Thyroid gland (tissue), 4 donors: ENCODE results near the gene CXCL17. TPM values are rescaled to one million over a fixed set of nuclear protein-coding genes. Genes with fewer than 3 reads are reported as not detected.
"Not testable (repeated sequence)": the region's sequence is repeated elsewhere in the genome, so short reads cannot be mapped to it uniquely, and the experiment has no call there.

ENCODE experiments used
- DNase-seq, 2 donors: peaks; one replicate each; pipeline ENCODE4 v3.0.0-alpha.2; 2019
- H3K27ac ChIP-seq, 3 donors: fragments of 200-600 bp; sonication (generic); 1 replicate in 2 of 3; 2 replicates in 1 of 3; pipeline ENCODE4 v1.5.1; 2016 to 2019; ENCODE audit warnings: mild to moderate bottlenecking in 1 of 3, moderate library complexity in 1 of 3
- H3K27me3 ChIP-seq: fragments of 200-600 bp; sonication (generic); one replicate; pipeline ENCODE4 v1.5.1; 2019
- H3K36me3 ChIP-seq, 2 donors: fragments of 200-600 bp; sonication (generic); one replicate each; pipeline ENCODE4 v1.5.1; 2016 to 2019
- H3K4me1 ChIP-seq, 2 donors: fragments of 200-600 bp; sonication (generic); one replicate each; pipeline ENCODE4 v1.5.1; 2017 to 2019
- H3K4me3 ChIP-seq, 3 donors: fragments of 200-600 bp; sonication (generic); replicated peaks in 1 of 3; 1 replicate in 2 of 3; 2 replicates in 1 of 3; pipeline ENCODE4 v1.5.1; 2016; ENCODE audit warnings: mild to moderate bottlenecking in 1 of 3
- H3K9me3 ChIP-seq: fragments of 200-600 bp; sonication (generic); one replicate; pipeline ENCODE4 v1.5.1; 2017
- POLR2A ChIP-seq, 2 donors: fragments of 450-650 bp; IDR thresholded peaks; one replicate each; pipeline ENCODE4 v1.6.1; 2017; ENCODE audit warnings: antibody characterized with exemption in 2 of 2, mild to moderate bottlenecking in 2 of 2, moderate library complexity in 1 of 2
- WGBS, 2 donors: methylation state at CpG; one replicate each; pipeline ENCODE4 v1.1.5; 2017; 5-methylcytosine and 5-hydroxymethylcytosine counted together
- intact Hi-C: fragments of 100-400 bp; cut with DNase I; formaldehyde crosslinking; loops from one replicate; pipeline ENCODE4 v1.15.1; 2023
- total RNA-seq, 4 donors: library from RNA; depleted of rRNA; stranded (reverse); fragments of >200 nt; gene quantifications; one replicate each; pipeline ENCODE4 v1.2.3, GENCODE V29; 2016
- TF ChIP-seq, protein P1 (sequence below), 6 experiments: fragments of 200-600 bp in 3 of 6; fragments of 450-650 bp in 3 of 6; sonication (generic) in 3 of 6; IDR thresholded peaks; one replicate each; pipeline ENCODE4 v1.5.1; 2016 to 2019; ENCODE audit warnings: antibody characterized with exemption in 6 of 6, mild to moderate bottlenecking in 2 of 6, inconsistent platforms in 1 of 6, moderate library complexity in 1 of 6

The CXCL17 gene
- total RNA-seq, 4 donors from 2014 or later, result not detected

DNA sequence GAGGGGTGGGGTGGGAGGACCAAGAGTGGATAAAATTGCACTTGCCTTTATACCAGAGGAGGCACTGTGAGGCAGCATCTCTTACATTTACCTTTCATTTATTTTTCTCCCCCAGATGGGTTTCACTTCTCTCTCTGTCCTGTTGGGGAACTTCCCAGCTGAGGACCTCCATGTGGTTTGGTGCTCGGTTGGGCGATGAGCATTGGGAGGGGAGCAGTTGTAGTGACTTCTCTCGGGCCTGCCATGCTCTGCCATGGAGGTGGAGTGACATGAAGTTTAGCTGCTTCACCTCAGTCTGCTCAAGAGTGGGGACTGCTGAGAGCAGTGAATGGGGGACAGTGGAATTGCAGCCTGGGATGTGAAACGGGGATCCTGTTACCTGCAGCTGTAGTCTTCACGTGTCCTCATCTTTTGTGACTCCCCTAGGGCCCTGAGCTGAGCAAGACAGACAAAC, 23.1 kb upstream of the CXCL17 start:
- intact Hi-C loops, result no loop called here
- Histone ChIP-seq H3K36me3 (no peaks in the 10 kb centered on the region), H3K4me3 (no peak overlapping the region), H3K27me3 (no peaks in the 10 kb centered on the region), H3K9me3 (no peaks in the 10 kb centered on the region), H3K27ac (peak overlapping the region in 1 of 3 donors; percentile 17), H3K4me1 (peaks cover 0 to 5% of the 10 kb centered on the region in 2 donors)
- 80 to 81% methylated on average over 5 of the region's 5 CpGs for WGBS, 2 donors
- TF ChIP-seq POLR2A (IDR thresholded peaks at IDR 0.05), result no peak
- TF ChIP-seq, protein P1, sequence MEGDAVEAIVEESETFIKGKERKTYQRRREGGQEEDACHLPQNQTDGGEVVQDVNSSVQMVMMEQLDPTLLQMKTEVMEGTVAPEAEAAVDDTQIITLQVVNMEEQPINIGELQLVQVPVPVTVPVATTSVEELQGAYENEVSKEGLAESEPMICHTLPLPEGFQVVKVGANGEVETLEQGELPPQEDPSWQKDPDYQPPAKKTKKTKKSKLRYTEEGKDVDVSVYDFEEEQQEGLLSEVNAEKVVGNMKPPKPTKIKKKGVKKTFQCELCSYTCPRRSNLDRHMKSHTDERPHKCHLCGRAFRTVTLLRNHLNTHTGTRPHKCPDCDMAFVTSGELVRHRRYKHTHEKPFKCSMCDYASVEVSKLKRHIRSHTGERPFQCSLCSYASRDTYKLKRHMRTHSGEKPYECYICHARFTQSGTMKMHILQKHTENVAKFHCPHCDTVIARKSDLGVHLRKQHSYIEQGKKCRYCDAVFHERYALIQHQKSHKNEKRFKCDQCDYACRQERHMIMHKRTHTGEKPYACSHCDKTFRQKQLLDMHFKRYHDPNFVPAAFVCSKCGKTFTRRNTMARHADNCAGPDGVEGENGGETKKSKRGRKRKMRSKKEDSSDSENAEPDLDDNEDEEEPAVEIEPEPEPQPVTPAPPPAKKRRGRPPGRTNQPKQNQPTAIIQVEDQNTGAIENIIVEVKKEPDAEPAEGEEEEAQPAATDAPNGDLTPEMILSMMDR (IDR thresholded peaks at IDR 0.05), result no peak
- DNase-seq, result no peak

DNA sequence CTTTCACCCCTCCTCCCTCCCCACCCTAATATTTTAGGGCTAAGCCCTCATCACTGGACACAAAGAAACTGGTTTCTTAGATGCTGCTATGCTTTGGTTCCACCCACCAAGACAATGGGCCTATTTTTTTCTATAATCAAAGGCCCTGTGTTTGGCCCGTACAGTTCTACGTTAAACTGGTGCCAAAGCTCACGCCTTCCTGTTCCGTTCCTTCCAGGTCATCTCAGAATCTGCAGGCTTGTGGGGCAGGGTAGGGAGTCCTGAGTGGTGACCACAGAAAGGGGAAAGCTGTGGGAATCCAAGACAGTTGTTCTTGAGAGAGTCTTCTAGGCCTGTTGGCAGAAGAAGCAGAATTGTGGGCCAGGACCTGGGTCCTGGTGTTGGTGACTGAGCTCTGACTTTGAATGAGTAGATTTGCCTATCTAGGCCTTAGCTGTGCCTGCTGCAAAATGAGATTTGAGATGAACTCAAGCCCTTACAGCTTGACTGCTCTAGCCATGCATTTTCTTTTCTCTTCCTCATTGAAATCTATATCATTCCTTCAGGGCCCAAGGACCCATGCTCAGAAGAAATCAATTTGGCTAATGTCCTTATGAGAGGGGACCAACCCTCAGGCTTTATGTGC, 19.1 kb upstream of the CXCL17 start:
- Histone ChIP-seq H3K27ac (no peak overlapping the region), H3K4me3 (no peak overlapping the region), H3K4me1 (peaks cover 0 to 5% of the 10 kb centered on the region in 2 donors), H3K36me3 (no peaks in the 10 kb centered on the region), H3K27me3 (no peaks in the 10 kb centered on the region), H3K9me3 (no peaks in the 10 kb centered on the region)
- no peak for DNase-seq
- WGBS, 2 donors, result 91 to 92% methylated on average over 4 of the region's 4 CpGs
- intact Hi-C loops, result no loop called here
- TF ChIP-seq POLR2A (IDR thresholded peaks at IDR 0.05), result no peak
- TF ChIP-seq, protein P1 (IDR thresholded peaks at IDR 0.05), result no peak

DNA sequence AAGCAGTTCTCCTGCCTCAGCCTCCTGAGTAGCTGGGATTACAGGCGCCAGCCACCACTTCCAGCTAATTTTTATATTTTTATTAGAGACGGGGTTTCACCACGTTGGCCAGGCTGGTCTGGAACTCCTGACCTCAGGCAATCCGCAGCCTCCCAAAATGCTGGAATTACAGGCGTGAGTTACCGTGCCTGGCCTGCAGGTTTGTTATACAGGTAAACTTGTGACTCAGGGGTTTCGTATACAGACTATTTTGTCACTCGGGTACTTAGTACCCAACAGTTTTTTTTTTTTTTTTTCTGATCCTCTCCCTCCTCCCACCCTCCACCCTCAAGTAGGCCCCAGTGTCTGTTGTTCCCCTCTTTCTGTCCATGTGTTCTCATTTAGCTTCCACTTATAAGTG, 18.5 kb upstream of the CXCL17 start:
- H3K36me3 ChIP-seq, DNase-seq, H3K4me3 ChIP-seq, intact Hi-C loops, H3K9me3 ChIP-seq, H3K27ac ChIP-seq, H3K27me3 ChIP-seq, H3K4me1 ChIP-seq: not testable (repeated sequence)
- 85 to 92% methylated on average over 8 of the region's 8 CpGs for WGBS, 2 donors

DNA sequence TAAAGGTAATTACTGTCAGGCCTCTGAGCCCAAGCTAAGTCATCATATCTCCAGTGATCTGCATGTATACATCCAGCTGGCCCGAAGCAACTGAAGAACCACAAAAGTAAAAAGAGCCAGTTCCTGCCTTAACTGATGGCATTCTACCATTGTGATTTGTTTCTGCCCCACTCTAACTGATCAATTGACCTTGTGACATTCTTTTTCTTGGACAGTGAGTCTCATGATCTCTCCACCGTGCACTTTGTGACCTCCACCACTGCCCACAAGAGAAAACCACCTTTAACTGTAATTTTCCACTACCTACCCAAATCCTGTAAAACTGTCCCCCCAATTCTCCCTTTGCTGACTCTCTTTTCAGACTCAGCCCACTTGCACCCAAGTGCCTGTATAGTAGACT, 17.2 kb upstream of the CXCL17 start:
- DNase-seq, result no peak
- Histone ChIP-seq H3K4me3 (no peak overlapping the region), H3K27me3 (no peaks in the 10 kb centered on the region), H3K4me1 (no peaks in the 10 kb centered on the region), H3K36me3 (no peaks in the 10 kb centered on the region), H3K27ac (no peak overlapping the region), H3K9me3 (no peaks in the 10 kb centered on the region)
- TF ChIP-seq, protein P1 (IDR thresholded peaks at IDR 0.05), result no peak
- no peak for TF ChIP-seq POLR2A (IDR thresholded peaks at IDR 0.05)
- WGBS, 2 donors, result 73 to 74% methylated on average over 2 of the region's 2 CpGs
- intact Hi-C loops, result no loop called here

DNA sequence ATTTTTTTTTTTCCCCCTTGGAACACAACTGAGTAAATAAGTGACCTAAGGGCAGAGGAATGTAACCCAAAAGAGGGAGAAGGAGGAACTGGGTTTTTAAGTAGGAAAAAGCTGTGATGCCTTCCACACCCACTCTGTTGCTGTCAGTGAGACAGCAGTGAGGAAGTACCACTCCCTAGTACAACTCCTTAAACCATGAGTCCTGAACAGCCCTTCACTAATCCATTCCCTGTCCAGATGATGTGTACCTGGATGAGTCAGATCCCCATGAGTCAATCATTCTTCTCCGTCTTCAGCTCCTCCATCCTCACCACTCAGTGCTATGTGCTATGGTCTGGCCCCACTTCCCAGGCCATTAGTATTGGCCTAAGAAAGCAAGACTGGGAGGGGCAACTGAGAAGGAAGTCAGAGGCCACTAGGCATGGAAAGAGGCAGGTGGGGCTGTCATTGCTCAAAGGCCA, 12.9 kb upstream of the CXCL17 start:
- 71 to 72% methylated on average over 1 of the region's 1 CpG for WGBS, 2 donors
- TF ChIP-seq, protein P1 (IDR thresholded peaks at IDR 0.05), result no peak
- TF ChIP-seq POLR2A (IDR thresholded peaks at IDR 0.05), result no peak

More for the DNA sequence above, 12.9 kb upstream of the CXCL17 start:
- Histone ChIP-seq H3K27ac (no peak overlapping the region), H3K4me1 (no peaks in the 10 kb centered on the region), H3K4me3 (no peak overlapping the region), H3K36me3 (no peaks in the 10 kb centered on the region), H3K27me3 (no peaks in the 10 kb centered on the region), H3K9me3 (no peaks in the 10 kb centered on the region)
- DNase-seq, result no peak
- intact Hi-C loops, result no loop called here
